Thoracic aorta (tissue), 2 donors: ENCODE data around the gene WNK2. TPM values are rescaled to one million over a fixed set of nuclear protein-coding genes. Genes with fewer than 3 reads are reported as not detected.
"Not testable (repeated sequence)": the region's sequence is repeated elsewhere in the genome, so short reads cannot be mapped to it uniquely, and the experiment has no call there.

Source experiments
- ATAC-seq: fragments of 150-250 bp; one replicate; pipeline ENCODE4 v1.8.0; 2017; ENCODE audit warnings: low read depth; ENCODE audit not compliant: insufficient number of reproducible peaks, low FRiP score
- DNase-seq: peaks from one replicate; pipeline ENCODE4 v3.0.0-alpha.2; 2020; ENCODE audit warnings: low spot score
- H3K27ac ChIP-seq, 2 donors: fragments of 200-600 bp; sonication (generic); 1 replicate in 1 of 2; 2 replicates in 1 of 2; pipeline ENCODE4 v1.5.1; 2016; ENCODE audit warnings: mild to moderate bottlenecking in 2 of 2, moderate library complexity in 2 of 2
- H3K27me3 ChIP-seq: fragments of 200-600 bp; sonication (generic); replicated peaks from 2 replicates; pipeline ENCODE4 v1.6.0; 2016; ENCODE audit warnings: mild to moderate bottlenecking; ENCODE audit not compliant: insufficient read depth
- H3K36me3 ChIP-seq: fragments of 200-600 bp; sonication (generic); one replicate; pipeline ENCODE4 v1.5.1; 2016
- H3K4me1 ChIP-seq, 2 donors: fragments of 200-600 bp; sonication (generic); 1 replicate in 1 of 2; 2 replicates in 1 of 2; pipeline versions ENCODE4 v1.5.1 to v1.6.0; 2016; ENCODE audit warnings: low read depth in 2 of 2, mild to moderate bottlenecking in 1 of 2; ENCODE audit not compliant: control insufficient read depth in 1 of 2
- H3K4me3 ChIP-seq: fragments of 200-600 bp; sonication (generic); 2 replicates; pipeline ENCODE4 v1.5.1; 2016; ENCODE audit warnings: mild to moderate bottlenecking
- H3K9me3 ChIP-seq: fragments of 200-600 bp; sonication (generic); 2 replicates; pipeline ENCODE4 v1.5.1; 2016
- CTCF ChIP-seq: fragments of 200-600 bp; sonication (generic); IDR thresholded peaks from one replicate; pipeline ENCODE4 v1.5.1; 2019; ENCODE audit warnings: antibody characterized with exemption
- total RNA-seq, 2 donors: library from RNA; depleted of rRNA; stranded (reverse); fragments of >200 nt; gene quantifications; one replicate each; pipeline versions ENCODE4 v1.1.0 to v1.2.3, GENCODE V29; 2016

Gene WNK2
- total RNA-seq, 2 donors from 2014 or later, result 0.95 to 4.7 TPM

GRCh38 chr9:93343663-93344062 lies 159.7 kb downstream of the WNK2 start:
- DNase-seq (no peak), ATAC-seq (no peak)
- TF ChIP-seq CTCF, result no peak
- Histone ChIP-seq H3K9me3 (no peaks in the 10 kb centered on the region), H3K4me3 (no peak overlapping the region), H3K4me1 (peaks cover 0 to 12% of the 10 kb centered on the region in 2 donors), H3K36me3 (no peaks in the 10 kb centered on the region), H3K27ac (no peak overlapping the region), H3K27me3 (no peaks in the 10 kb centered on the region)

GRCh38 chr9:93345643-93346230 lies 161.8 kb downstream of the WNK2 start:
- H3K36me3 ChIP-seq, result no peaks in the 10 kb centered on the region
- H3K9me3 ChIP-seq, result no peaks in the 10 kb centered on the region
- ATAC-seq (no peak), DNase-seq (no peak)
- no peaks in the 10 kb centered on the region for H3K27me3 ChIP-seq
- peak overlapping the region; percentile 74 for H3K4me3 ChIP-seq
- H3K27ac ChIP-seq, result no peak overlapping the region
- no peak for TF ChIP-seq CTCF
- H3K4me1 ChIP-seq, result peaks cover 0 to 12% of the 10 kb centered on the region in 2 donors

- Histone ChIP-seq H3K27me3 (no peaks in the 10 kb centered on the region), H3K9me3 (no peaks in the 10 kb centered on the region), H3K4me1 (peaks cover 0 to 12% of the 10 kb centered on the region in 2 donors), H3K27ac (no peak overlapping the region), H3K4me3 (peak overlapping the region; percentile 74), H3K36me3 (no peaks in the 10 kb centered on the region)
- no peak for ATAC-seq
- TF ChIP-seq CTCF, result no peak
- no peak for DNase-seq
Observed at GRCh38 chr9:93346231-93347112, 162.5 kb downstream of the WNK2 start.

GRCh38 chr9:93347371-93347975 lies 163.5 kb downstream of the WNK2 start:
- peaks cover 0 to 12% of the 10 kb centered on the region in 2 donors for H3K4me1 ChIP-seq
- not testable (repeated sequence) for H3K27ac ChIP-seq, H3K9me3 ChIP-seq, DNase-seq, H3K27me3 ChIP-seq, H3K4me3 ChIP-seq, ATAC-seq, H3K36me3 ChIP-seq

- not testable (repeated sequence) for H3K9me3 ChIP-seq, H3K27me3 ChIP-seq, H3K4me1 ChIP-seq, ATAC-seq, H3K27ac ChIP-seq, H3K36me3 ChIP-seq, DNase-seq, H3K4me3 ChIP-seq
Observed at GRCh38 chr9:93353413-93354310, 169.7 kb downstream of the WNK2 start.
